ENCODE measurements around the gene HS2ST1. TPM values are rescaled to one million over a fixed set of nuclear protein-coding genes. Genes with fewer than 3 reads are reported as not detected.

Gene HS2ST1
- total RNA-seq, 2 experiments from 2014 or later: 20.9 to 25.3 TPM

DNA sequence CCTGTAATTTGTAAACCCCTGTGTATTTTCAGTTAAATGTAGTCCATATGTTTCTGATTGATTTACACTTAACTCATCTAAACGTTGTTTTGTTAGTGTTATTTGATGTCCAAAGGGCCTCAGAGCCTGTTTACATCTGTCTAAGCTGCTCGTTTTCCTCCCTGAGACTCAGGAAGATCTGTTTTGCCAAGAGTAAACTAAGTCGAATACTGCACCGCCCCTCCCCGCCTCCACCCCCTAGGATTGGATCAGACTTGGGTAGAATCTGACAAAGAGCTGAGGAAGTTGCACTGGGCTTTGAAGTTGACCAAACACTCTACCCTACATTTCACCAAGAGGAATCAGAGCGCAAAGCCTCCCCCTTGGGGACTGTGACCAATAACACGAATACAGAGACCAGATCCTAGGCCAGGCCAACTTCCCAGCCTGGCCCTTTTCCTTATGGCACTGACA is 207.3 kb downstream of the HS2ST1 start:
- CTCF ChIA-PET: interaction anchor here (1.6 kb wide), 1 partner anchor 9 kb away, joined by 6 read pairs; no protein-coding TSS in a partner anchor
- Mint-ChIP-seq H3K27me3 (ENCODE audit: low read depth) (peaks cover 5% of the 10 kb centered on the region), H3K36me3 (ENCODE audit: low read depth) (no peaks in the 10 kb centered on the region), H3K9me3 (ENCODE audit: insufficient read depth) (no peaks in the 10 kb centered on the region), H3K4me3 (no peak overlapping the region), H3K4me1 (ENCODE audit: low read depth) (no peaks in the 10 kb centered on the region), H3K27ac (no peak overlapping the region)
- POLR2A ChIA-PET: no interaction called here
- DNase-seq (no peak), ATAC-seq (no peak)

DNA sequence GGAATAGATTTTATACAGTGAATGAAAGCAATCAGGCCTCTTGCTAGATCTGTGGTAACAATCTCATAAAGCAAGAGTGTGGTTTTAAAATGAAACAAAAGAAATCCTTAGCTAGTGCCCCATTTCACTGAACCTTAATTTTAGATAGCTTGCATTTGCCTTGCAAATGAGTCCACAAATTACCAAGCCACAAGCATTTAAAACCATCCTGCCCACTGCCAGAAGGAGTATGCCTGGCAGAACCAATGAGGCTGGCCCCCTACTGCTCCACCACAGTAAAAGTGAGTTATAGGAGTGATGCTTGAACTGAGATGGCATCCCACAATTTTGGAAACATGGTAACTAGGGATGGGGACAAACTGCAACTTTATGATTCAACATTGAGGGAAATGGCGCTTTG is 207.8 kb downstream of the HS2ST1 start:
- H3K9me3 Mint-ChIP-seq (ENCODE audit: insufficient read depth): no peaks in the 10 kb centered on the region
- peaks cover 5% of the 10 kb centered on the region for H3K27me3 Mint-ChIP-seq (ENCODE audit: low read depth)
- no peak overlapping the region for H3K4me3 Mint-ChIP-seq
- ChIA-PET POLR2A (no interaction called here), CTCF (interaction anchor here (1.6 kb wide), 1 partner anchor 8 kb away, joined by 6 read pairs; no protein-coding TSS in a partner anchor)
- ATAC-seq: no peak
- no peaks in the 10 kb centered on the region for H3K4me1 Mint-ChIP-seq (ENCODE audit: low read depth)
- H3K36me3 Mint-ChIP-seq (ENCODE audit: low read depth): no peaks in the 10 kb centered on the region
- no peak for DNase-seq
- no peak overlapping the region for H3K27ac Mint-ChIP-seq

DNA sequence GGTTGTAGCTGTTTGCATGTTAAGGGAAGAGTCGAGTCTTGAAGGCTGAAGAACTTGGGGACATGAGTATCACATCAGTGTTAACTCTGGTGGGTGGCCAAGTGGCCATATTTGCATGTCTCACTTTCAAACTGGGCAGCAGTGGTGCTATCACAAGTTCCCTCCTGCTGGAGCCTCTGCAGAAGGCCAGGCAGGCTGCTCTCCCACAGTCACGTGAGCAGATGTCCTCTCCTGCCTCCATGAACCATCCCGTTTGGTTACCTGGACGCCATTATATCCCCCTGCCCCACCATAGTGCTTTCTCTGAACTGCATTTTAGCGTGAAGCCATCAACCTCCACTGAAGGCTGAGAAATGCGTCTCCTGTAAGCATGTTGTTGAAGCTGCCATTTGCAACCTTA is 209.2 kb downstream of the HS2ST1 start:
- POLR2A ChIA-PET: no interaction called here

DNA sequence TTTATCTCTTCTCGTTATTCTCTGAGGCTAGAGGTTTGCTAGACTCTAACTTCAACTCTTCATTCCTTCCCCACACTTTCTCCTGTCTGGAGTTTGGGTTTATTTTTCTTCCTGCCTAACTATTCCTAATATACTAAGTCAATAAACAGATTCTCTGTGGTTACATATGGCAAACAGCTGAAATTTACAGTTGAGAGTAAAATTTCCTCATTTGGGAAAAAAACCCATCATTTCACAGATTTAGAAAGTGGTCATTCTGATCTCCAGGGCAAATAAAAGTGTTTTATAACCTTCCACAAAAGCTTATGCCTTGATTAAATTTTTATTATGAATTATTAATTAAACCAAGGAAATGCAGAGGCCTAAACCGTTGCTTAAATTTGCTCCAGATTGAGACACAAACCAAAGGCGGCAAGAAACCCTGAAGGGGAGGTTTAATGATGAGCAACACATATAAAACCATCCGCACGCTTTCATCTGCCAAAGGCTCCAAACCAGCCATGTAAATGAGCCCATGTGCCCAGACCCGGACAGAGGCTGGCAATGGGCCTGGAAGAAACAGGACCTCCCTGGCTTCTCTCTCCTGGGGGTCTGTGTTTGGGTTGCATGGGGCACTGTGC is 212.6 kb downstream of the HS2ST1 start:
- H3K27ac Mint-ChIP-seq: no peak overlapping the region
- H3K9me3 Mint-ChIP-seq (ENCODE audit: insufficient read depth): no peaks in the 10 kb centered on the region
- peaks cover 8% of the 10 kb centered on the region for H3K27me3 Mint-ChIP-seq (ENCODE audit: low read depth)
- ChIA-PET POLR2A (no interaction called here), CTCF (no interaction called here)
- no peak overlapping the region for H3K4me3 Mint-ChIP-seq
- H3K36me3 Mint-ChIP-seq (ENCODE audit: low read depth): no peaks in the 10 kb centered on the region
- no peak for ATAC-seq
- DNase-seq: no peak
- H3K4me1 Mint-ChIP-seq (ENCODE audit: low read depth): peaks cover 7% of the 10 kb centered on the region

More for the DNA sequence above, 209.2 kb downstream of the HS2ST1 start:
- Mint-ChIP-seq H3K27ac (no peak overlapping the region), H3K36me3 (ENCODE audit: low read depth) (no peaks in the 10 kb centered on the region), H3K4me3 (no peak overlapping the region), H3K9me3 (ENCODE audit: insufficient read depth) (no peaks in the 10 kb centered on the region), H3K4me1 (ENCODE audit: low read depth) (no peaks in the 10 kb centered on the region), H3K27me3 (ENCODE audit: low read depth) (peaks cover 5% of the 10 kb centered on the region)
- ATAC-seq (no peak), DNase-seq (no peak)
- CTCF ChIA-PET: interaction anchor here (0.6 kb wide), 1 partner anchor 8 kb away, joined by 3 read pairs; no protein-coding TSS in a partner anchor

DNA sequence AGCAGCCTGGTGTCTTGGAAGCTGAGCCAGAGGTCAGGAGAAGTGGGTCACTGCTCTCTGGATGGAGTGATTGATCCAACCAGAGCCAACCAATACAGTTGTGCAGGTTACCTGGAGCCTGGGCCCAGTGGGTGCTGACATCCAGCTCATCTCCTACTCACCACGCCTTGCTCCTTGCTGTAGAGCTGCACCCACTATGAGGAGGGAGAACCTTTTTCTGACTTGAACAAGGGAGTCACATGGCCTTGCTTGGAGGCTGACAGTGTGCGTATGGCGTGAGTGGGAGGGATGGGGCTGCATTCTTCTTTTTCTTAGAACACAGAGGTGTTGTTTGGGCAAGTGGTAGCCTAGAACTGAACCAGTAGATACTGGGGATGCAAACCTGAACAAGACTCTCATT is 213.1 kb downstream of the HS2ST1 start:
- no peaks in the 10 kb centered on the region for H3K9me3 Mint-ChIP-seq (ENCODE audit: insufficient read depth)
- ChIA-PET CTCF (interaction anchor here (0.9 kb wide), 1 partner anchor 19 kb away, joined by 3 read pairs; no protein-coding TSS in a partner anchor), POLR2A (no interaction called here)
- H3K4me1 Mint-ChIP-seq (ENCODE audit: low read depth): peaks cover 10% of the 10 kb centered on the region
- no peak overlapping the region for H3K4me3 Mint-ChIP-seq
- peaks cover 10% of the 10 kb centered on the region for H3K27me3 Mint-ChIP-seq (ENCODE audit: low read depth)
- no peaks in the 10 kb centered on the region for H3K36me3 Mint-ChIP-seq (ENCODE audit: low read depth)
- ATAC-seq (no peak), DNase-seq (no peak)
- H3K27ac Mint-ChIP-seq: no peak overlapping the region

DNA sequence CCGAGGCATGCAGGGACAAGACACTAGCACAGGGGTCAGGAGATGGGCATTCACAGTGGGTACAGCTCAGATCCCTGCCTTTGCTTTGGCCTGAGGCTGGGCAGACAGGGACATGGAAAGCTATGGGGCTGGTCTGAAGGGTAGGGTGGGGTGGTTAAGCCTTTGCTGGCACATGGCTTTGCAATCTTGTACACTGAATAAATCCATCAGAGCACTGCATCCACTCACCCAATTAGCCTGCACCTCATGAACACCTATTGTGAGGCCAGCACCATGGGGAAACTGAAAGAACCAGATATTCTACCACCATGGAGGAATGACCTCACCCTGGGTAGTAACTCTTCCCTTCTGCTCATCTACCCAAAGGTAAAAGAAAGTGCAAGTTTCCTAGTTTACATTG is 214.6 kb downstream of the HS2ST1 start:
- peaks cover 15% of the 10 kb centered on the region for H3K27me3 Mint-ChIP-seq (ENCODE audit: low read depth)
- ATAC-seq: no peak
- DNase-seq: no peak
- no peaks in the 10 kb centered on the region for H3K36me3 Mint-ChIP-seq (ENCODE audit: low read depth)
- ChIA-PET POLR2A (no interaction called here), CTCF (interaction anchor here (1.4 kb wide), 1 partner anchor 825 kb away, joined by 3 read pairs; no protein-coding TSS in a partner anchor)
- H3K4me1 Mint-ChIP-seq (ENCODE audit: low read depth): peaks cover 13% of the 10 kb centered on the region
- H3K27ac Mint-ChIP-seq: no peak overlapping the region
- no peaks in the 10 kb centered on the region for H3K9me3 Mint-ChIP-seq (ENCODE audit: insufficient read depth)
- no peak overlapping the region for H3K4me3 Mint-ChIP-seq

DNA sequence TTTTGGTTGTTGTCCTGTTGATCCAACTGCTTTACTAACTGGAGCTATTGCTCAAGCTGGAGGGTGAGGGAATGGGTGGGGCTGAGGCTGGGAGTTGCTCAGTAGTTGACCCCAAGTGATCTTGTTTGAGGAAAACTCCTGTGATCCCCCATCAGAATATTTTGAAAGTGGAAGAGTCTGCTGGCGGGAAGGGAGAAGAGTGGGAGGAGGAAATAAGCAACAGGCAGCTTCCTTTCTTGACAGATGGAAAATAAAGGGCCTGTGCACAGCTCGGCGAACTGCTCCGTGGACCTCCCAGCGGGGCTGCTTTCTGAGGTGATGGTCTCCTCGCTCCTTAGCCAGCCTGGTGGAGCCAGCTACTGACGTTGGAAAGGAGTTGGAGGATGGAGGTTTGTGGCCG is 215.2 kb downstream of the HS2ST1 start:
- Mint-ChIP-seq H3K27ac (no peak overlapping the region), H3K27me3 (ENCODE audit: low read depth) (peaks cover 12% of the 10 kb centered on the region), H3K9me3 (ENCODE audit: insufficient read depth) (no peaks in the 10 kb centered on the region), H3K4me3 (no peak overlapping the region), H3K36me3 (ENCODE audit: low read depth) (no peaks in the 10 kb centered on the region), H3K4me1 (ENCODE audit: low read depth) (peaks cover 13% of the 10 kb centered on the region)
- ChIA-PET POLR2A (no interaction called here), CTCF (interaction anchor here (1.0 to 1.8 kb wide), 3 partner anchors 8 to 824 kb away, joined by 3 to 6 read pairs (median 3); no protein-coding TSS in a partner anchor)
- no peak for ATAC-seq
- DNase-seq: no peak

DNA sequence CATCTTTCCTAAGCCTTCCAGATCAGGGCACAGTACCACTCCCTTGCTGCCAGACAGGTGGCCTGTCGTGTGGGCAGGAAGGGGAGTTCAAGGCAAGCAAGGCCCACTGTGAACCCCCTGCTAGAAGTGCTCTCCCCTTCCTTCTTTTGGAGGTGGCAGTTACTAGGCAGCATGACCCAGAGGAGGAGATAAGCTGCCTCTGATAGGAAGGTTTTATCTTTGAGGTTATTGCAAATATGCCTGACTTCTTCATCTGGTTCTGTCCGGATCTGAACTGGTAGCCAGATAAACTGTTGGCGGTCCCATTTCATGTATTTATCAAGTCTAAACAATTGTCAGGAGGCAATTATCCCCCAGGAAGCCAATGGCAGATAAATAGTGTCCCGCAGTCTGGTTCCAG is 216.0 kb downstream of the HS2ST1 start:
- ATAC-seq: no peak
- DNase-seq: no peak
- POLR2A ChIA-PET: no interaction called here
- Mint-ChIP-seq H3K36me3 (ENCODE audit: low read depth) (no peaks in the 10 kb centered on the region), H3K27me3 (ENCODE audit: low read depth) (peaks cover 12% of the 10 kb centered on the region), H3K9me3 (ENCODE audit: insufficient read depth) (no peaks in the 10 kb centered on the region), H3K4me3 (no peak overlapping the region), H3K4me1 (ENCODE audit: low read depth) (peaks cover 13% of the 10 kb centered on the region), H3K27ac (no peak overlapping the region)
- CTCF ChIA-PET: interaction anchor here (1.0 to 1.8 kb wide), 3 partner anchors 9 to 823 kb away, joined by 3 to 6 read pairs (median 3); no protein-coding TSS in a partner anchor

DNA sequence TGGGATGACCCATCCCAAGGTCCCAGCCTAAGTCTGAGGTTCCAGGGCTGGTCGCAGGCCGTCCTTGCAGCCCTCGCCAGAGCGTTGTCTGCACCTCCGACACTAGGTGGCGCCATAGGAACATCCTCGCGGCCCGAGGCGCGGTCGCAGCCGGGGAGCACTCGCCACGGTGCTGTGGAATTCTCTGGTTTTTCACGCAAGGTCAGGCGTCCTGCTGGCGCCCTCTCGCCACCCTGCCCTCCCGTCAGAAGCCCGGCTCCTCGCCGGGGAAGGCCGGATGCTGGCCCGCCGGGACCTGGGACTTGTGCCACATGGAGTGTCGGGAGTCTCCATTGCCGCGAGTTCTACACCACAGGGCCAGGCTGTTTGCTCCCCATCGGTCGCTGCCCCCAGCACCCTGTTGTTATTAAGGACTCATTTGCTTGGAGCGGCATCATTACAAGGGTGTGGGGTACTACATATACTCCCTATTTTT is 217.4 kb downstream of the HS2ST1 start:
- Mint-ChIP-seq H3K27ac (no peak overlapping the region), H3K27me3 (ENCODE audit: low read depth) (peaks cover 18% of the 10 kb centered on the region), H3K4me1 (ENCODE audit: low read depth) (peaks cover 13% of the 10 kb centered on the region), H3K9me3 (ENCODE audit: insufficient read depth) (no peaks in the 10 kb centered on the region), H3K36me3 (ENCODE audit: low read depth) (no peaks in the 10 kb centered on the region), H3K4me3 (peak overlapping the region; percentile 70)
- peak; percentile 77 for DNase-seq
- peak; percentile 96 for ATAC-seq
- POLR2A ChIA-PET: no interaction called here
- CTCF ChIA-PET: interaction anchor here (0.7 to 1.8 kb wide), 3 partner anchors 9 to 145 kb away, joined by 3 to 6 read pairs (median 3); no protein-coding TSS in a partner anchor

DNA sequence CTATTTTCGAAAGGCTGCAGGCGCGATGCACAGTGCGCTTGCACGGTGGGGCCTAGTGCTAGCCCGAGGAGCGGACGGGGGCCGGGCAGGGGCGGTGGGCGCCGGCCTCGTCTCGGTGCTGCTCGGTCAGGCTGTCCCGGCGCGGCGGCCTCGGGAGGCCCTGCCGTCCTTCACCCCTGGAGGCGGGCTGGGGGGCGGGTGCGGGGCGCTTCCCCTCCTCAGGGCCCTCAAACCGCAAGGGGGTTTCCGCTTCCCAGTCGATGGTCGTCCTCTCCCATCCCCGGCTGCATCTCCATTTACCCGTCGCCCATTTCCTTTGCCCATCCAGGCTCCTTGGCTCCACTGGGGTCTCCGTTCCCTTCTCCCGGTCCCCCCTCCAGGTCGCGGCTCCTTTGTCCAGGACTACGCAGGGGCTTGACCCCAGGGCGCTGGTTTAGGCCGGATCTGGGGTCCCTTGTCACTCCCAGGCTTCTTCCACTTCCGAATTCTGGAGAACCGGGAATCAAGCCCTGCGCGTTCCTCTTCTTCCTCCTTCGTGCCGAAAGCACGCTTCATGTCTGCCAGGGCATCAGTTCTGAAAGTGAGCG is 217.9 kb downstream of the HS2ST1 start:
- no peak for DNase-seq
- H3K27me3 Mint-ChIP-seq (ENCODE audit: low read depth): peaks cover 18% of the 10 kb centered on the region
- ChIA-PET CTCF (no interaction called here), POLR2A (no interaction called here)
- H3K9me3 Mint-ChIP-seq (ENCODE audit: insufficient read depth): no peaks in the 10 kb centered on the region
- peaks cover 13% of the 10 kb centered on the region for H3K4me1 Mint-ChIP-seq (ENCODE audit: low read depth)
- no peaks in the 10 kb centered on the region for H3K36me3 Mint-ChIP-seq (ENCODE audit: low read depth)
- no peak overlapping the region for H3K27ac Mint-ChIP-seq
- ATAC-seq: peak; percentile 47
- H3K4me3 Mint-ChIP-seq: peak overlapping the region; percentile 70

DNA sequence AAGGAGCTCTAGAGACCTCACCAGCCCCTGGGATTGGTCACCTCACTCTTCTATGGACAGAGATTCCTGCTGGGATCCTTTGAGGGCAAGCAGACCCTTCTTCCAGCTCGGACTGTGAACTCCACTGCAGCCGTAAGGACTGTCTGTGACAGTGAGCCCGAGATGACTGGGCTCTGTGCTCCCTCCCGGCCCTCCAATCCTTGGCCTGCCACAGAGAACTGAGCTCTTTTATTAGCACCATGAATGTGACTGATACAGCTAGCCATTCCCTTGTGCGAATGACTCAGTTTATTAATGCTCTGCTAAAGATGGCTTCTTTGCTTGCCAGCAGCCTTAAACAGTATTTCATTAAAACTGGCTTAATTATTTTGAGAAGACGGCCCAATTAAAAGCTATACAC is 219.6 kb downstream of the HS2ST1 start:
- no peak overlapping the region for H3K4me3 Mint-ChIP-seq
- H3K27me3 Mint-ChIP-seq (ENCODE audit: low read depth): peaks cover 18% of the 10 kb centered on the region
- CTCF ChIA-PET: interaction anchor here (1.5 kb wide), 1 partner anchor 52 kb away, joined by 3 read pairs; no protein-coding TSS in a partner anchor
- H3K4me1 Mint-ChIP-seq (ENCODE audit: low read depth): peaks cover 13% of the 10 kb centered on the region
- H3K9me3 Mint-ChIP-seq (ENCODE audit: insufficient read depth): no peaks in the 10 kb centered on the region
- ATAC-seq: no peak
- POLR2A ChIA-PET: no interaction called here
- H3K27ac Mint-ChIP-seq: no peak overlapping the region
- H3K36me3 Mint-ChIP-seq (ENCODE audit: low read depth): no peaks in the 10 kb centered on the region
- DNase-seq: no peak

DNA sequence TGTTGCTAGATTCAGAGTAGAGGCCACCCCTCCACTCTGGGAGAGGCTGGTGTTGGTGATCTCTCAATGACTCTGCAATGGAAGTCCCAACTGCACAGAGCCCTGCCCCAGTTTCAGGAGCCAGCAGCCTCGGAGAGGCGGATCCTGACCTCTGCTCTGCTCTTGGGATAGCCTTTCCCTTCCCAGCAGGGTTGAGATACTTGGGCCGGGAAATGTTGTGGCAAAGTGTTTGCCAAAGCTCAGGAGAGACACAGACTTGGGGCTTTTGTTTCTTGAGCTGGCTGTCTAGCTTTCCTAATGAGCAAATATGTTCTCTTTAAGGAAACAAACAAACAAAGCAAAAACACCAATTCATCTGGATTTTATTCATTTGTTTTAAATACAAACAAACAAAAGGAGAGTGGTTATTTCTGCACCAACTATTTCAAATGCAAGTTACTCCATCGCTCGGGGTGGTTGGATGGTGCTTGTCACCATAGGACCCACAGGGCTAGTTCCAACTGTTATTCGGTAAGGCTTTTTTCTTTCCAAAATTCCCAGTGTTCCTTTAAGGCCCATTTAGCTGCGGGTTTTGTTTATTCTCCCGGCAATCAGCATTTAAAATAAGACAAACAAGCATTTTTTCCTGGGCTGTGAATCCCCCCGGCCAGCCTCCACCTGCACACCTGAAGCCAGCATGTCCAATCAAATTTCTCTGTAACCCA is 220.3 kb downstream of the HS2ST1 start:
- Mint-ChIP-seq H3K27me3 (ENCODE audit: low read depth) (peaks cover 19% of the 10 kb centered on the region), H3K27ac (no peak overlapping the region), H3K4me1 (ENCODE audit: low read depth) (peaks cover 13% of the 10 kb centered on the region), H3K4me3 (no peak overlapping the region), H3K36me3 (ENCODE audit: low read depth) (no peaks in the 10 kb centered on the region), H3K9me3 (ENCODE audit: insufficient read depth) (no peaks in the 10 kb centered on the region)
- ATAC-seq: no peak
- ChIA-PET POLR2A (no interaction called here), CTCF (interaction anchor here (1.5 kb wide), 1 partner anchor 52 kb away, joined by 3 read pairs; no protein-coding TSS in a partner anchor)
- no peak for DNase-seq

All from activated CD8-positive, alpha-beta T cell treated with anti-CD3 and anti-CD28 coated beads, Interleukin-2, amount 10 ng/mL, durations not matched to agents 7 days and 5 days (primary cell).